Transverse colon (tissue), 3 donors: ENCODE data around the gene DLG2.

Experiments
- POLR2A ChIP-seq: fragments of 450-650 bp; IDR thresholded peaks from one replicate; pipeline ENCODE4 v1.6.1; 2016; ENCODE audit warnings: antibody characterized with exemption, mild to moderate bottlenecking, moderate library complexity
- TF ChIP-seq, protein P1 (sequence below), 5 experiments: fragments of 200-600 bp in 3 of 5; fragments of 450-650 bp in 2 of 5; sonication (generic) in 3 of 5; IDR thresholded peaks; 1 replicate in 2 of 5; 2 replicates in 3 of 5; pipeline ENCODE4 v1.5.1; 2016 to 2017; ENCODE audit warnings: antibody characterized with exemption in 5 of 5, inconsistent platforms in 3 of 5, mild to moderate bottlenecking in 2 of 5, moderate library complexity in 1 of 5

- TF ChIP-seq, protein P1, sequence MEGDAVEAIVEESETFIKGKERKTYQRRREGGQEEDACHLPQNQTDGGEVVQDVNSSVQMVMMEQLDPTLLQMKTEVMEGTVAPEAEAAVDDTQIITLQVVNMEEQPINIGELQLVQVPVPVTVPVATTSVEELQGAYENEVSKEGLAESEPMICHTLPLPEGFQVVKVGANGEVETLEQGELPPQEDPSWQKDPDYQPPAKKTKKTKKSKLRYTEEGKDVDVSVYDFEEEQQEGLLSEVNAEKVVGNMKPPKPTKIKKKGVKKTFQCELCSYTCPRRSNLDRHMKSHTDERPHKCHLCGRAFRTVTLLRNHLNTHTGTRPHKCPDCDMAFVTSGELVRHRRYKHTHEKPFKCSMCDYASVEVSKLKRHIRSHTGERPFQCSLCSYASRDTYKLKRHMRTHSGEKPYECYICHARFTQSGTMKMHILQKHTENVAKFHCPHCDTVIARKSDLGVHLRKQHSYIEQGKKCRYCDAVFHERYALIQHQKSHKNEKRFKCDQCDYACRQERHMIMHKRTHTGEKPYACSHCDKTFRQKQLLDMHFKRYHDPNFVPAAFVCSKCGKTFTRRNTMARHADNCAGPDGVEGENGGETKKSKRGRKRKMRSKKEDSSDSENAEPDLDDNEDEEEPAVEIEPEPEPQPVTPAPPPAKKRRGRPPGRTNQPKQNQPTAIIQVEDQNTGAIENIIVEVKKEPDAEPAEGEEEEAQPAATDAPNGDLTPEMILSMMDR (IDR thresholded peaks at IDR 0.05): no peak
- TF ChIP-seq POLR2A: no peak
These were observed 904.5 kb downstream of the DLG2 start for GRCh38 chr11:84722583-84723108.
